Measurements from ENCODE around the gene PCDHGA1.

PCDHGA1 gene

DNA sequence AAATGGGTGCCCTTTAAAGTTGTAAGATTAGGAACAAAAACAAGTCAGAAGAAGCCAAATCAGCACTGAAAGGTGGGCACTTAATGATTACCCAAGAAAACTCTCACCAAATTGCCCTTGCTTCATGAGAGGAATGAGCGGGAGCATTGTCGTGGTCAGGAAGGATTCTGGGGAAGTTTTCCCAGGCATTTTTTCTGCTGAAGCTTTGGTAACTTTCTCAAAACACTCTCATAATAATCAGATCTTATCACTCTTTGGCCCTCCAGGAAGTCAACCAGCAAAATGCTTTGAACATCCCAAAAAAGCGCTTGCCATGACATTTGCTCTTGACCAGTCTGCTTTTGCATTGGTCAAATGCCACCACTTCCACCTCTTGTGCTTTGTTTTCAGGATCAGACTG, 135.0 kb downstream of the PCDHGA1 start:
- DNase-seq: no peak

DNA sequence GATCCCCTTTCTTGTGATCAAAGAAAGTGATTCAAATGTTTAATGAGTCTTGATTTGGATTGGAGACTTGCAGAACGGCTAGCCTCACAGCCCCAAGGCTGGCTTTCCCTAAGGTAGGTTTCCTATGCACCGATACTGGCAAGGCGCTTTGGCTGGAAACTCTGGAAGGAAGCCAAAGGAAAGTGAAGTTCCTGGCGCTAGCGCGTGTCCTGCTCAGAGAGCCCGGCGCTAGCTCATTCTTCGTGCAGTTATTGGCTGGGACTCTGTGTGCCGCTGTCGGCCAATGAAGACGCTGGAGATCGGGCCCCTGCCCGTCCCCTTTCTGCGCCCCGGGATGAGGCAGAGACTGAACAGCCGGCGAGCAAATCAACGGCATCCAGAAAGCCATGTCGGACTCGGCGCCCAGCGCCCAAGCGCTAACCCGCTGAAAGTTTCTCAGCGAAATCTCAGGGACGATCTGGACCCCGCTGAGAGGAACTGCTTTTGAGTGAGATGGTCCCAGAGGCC, 145.4 kb downstream of the PCDHGA1 start, which contains the start of gene PCDHGC3:
Gene PCDHGC3 (plus strand): TSS at position 342 of the 507 bp plus-strand sequence. CDS start 151 bp downstream, at position 493.
- DNase-seq: peak; percentile 22 to 34

- DNase-seq: no peak
Observed at GRCh38 chr5:141476132-141476911, 146.0 kb downstream of the PCDHGA1 start.

- DNase-seq: no peak
Observed at GRCh38 chr5:141477044-141477575, 146.8 kb downstream of the PCDHGA1 start.

DNA sequence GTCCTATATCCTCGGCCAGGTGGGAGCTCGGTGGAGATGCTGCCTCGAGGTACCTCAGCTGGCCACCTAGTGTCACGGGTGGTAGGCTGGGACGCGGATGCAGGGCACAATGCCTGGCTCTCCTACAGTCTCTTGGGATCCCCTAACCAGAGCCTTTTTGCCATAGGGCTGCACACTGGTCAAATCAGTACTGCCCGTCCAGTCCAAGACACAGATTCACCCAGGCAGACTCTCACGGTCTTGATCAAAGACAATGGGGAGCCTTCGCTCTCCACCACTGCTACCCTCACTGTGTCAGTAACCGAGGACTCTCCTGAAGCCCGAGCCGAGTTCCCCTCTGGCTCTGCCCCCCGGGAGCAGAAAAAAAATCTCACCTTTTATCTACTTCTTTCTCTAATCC, 147.5 kb downstream of the PCDHGA1 start:
- no peak for DNase-seq

GRCh38 chr5:141478321-141478945, 148.1 kb downstream of the PCDHGA1 start:
- DNase-seq: no peak

GRCh38 chr5:141479776-141480175, 149.5 kb downstream of the PCDHGA1 start:
- DNase-seq: no peak

GRCh38 chr5:141483902-141484301, 153.6 kb downstream of the PCDHGA1 start:
- DNase-seq: no peak

- DNase-seq: no peak
Observed at GRCh38 chr5:141484310-141484640, 154.0 kb downstream of the PCDHGA1 start.

GRCh38 chr5:141484641-141485311, 154.5 kb downstream of the PCDHGA1 start, which contains the start of gene PCDHGC4:
Gene PCDHGC4 (plus strand): TSS chr5:141485030. CDS start chr5:141485174, 144 bp downstream.
- no peak for DNase-seq

DNA sequence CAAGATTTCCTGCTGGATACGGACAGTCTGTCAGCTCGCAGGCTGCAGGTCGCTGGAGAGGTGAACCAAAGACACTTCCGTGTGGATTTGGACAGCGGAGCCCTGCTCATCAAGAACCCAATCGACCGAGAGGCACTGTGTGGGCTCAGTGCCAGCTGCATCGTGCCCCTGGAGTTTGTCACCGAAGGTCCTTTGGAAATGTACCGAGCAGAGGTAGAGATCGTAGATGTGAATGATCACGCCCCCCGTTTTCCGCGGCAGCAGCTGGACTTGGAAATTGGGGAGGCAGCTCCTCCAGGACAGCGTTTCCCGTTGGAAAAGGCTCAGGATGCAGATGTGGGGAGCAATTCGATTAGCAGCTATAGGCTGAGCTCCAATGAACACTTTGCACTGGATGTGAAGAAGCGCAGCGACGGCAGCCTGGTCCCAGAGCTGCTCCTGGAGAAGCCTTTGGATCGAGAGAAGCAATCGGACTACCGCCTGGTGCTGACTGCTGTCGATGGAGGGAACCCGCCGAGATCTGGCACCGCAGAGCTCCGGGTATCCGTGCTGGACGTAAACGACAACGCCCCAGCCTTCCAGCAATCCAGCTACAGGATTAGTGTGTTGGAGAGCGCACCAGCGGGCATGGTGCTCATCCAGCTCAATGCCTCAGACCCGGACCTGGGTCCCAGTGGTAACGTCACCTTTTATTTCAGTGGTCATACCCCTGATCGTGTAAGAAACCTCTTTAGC, 155.2 kb downstream of the PCDHGA1 start:
- DNase-seq: no peak

DNA sequence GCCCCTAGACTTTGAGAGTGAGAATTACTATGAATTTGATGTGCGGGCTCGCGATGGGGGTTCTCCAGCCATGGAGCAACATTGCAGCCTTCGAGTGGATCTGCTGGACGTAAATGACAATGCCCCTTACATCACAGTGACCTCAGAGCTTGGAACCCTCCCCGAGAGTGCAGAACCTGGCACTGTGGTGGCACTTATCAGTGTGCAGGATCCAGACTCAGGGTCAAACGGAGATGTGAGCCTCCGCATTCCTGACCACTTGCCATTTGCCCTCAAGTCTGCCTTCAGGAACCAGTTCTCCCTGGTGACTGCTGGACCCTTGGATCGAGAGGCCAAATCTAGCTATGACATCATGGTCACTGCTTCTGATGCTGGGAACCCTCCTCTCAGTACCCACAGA, 155.8 kb downstream of the PCDHGA1 start:
- DNase-seq: no peak

DNA sequence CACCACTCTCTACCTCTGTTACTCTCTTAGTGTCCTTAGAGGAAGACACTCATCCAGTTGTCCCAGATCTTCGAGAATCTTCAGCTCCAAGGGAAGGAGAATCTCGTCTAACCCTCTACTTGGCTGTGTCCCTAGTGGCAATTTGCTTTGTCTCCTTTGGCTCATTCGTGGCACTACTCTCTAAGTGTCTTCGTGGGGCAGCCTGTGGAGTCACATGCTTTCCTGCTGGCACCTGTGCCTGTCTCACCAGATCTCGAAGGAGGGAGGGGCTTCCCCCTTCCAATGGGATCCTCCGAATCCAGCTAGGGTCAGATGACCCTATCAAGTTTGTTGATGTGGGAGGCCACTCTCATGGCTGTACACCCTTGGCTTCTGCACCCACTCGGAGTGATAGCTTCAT, 156.8 kb downstream of the PCDHGA1 start:
- DNase-seq: no peak

GRCh38 chr5:141488591-141489561, 158.6 kb downstream of the PCDHGA1 start, which contains the start of gene PCDHGC5:
Gene PCDHGC5 (plus strand): TSS chr5:141489081. CDS start chr5:141489241, 160 bp downstream.
- DNase-seq: no peak

GRCh38 chr5:141489841-141490240, 159.5 kb downstream of the PCDHGA1 start:
- no peak for DNase-seq

DNA sequence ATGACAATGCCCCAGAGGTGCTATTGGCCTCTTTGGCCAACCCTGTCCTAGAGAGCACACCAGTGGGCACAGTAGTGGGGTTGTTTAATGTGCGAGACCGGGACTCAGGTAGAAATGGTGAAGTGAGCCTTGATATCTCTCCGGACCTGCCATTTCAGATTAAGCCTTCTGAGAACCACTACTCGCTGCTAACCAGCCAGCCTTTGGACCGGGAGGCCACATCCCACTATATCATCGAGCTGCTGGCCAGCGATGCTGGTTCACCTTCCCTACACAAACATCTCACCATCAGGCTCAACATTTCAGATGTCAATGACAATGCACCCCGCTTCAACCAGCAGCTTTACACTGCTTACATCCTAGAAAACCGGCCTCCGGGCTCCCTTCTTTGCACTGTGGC, 160.0 kb downstream of the PCDHGA1 start:
- DNase-seq: no peak

GRCh38 chr5:141490771-141491170, 160.5 kb downstream of the PCDHGA1 start:
- no peak for DNase-seq

DNA sequence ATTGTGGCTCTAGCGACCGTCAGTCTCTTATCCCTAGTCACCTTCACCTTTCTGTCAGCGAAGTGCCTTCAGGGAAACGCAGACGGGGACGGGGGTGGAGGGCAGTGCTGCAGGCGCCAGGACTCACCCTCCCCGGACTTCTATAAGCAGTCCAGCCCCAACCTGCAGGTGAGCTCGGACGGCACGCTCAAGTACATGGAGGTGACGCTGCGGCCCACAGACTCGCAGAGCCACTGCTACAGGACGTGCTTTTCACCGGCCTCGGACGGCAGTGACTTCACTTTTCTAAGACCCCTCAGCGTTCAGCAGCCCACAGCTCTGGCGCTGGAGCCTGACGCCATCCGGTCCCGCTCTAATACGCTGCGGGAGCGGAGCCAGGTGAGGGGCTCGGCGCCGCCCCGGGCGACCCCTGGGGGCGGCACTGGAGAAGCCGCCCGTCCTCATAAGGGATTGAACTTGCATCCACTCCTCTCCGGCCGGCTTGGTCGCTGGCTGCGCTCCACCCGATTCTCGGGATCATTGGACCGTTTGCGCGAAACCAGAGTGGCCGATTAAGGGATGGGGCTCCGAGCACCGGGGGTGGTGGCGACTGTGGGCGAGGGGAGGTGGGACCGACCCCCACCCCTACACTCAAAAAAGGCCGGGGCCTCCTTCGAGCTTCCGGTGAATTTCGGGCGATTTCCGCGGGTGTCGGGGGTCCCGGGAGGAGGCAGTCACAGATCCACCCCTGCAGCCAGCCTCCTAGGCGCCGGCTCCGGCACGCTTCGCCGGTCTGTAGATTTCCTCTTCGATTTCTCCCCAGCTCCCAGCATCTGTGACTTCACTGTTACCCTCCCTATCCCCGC, 161.2 kb downstream of the PCDHGA1 start:
- no peak for DNase-seq

- DNase-seq: peak in 1 of 2 donors; percentile 3
Observed at GRCh38 chr5:141492168-141492885, 162.0 kb downstream of the PCDHGA1 start.

All from CD4-positive, alpha-beta T cell treated with Interleukin-4 for 1 hour (primary cell).